Fibroblast of mammary gland (primary cell): Measurements from ENCODE around the gene PTPRN2.

ENCODE experiments used
- DNase-seq: peaks from one replicate; pipeline ENCODE4 v3.0.0-alpha.2; 2010; ENCODE audit warnings: low read depth
- H3K4me3 ChIP-seq: 2 replicates; pipeline ENCODE4 v1.5.1; 2011; ENCODE audit warnings: low read depth, mild to moderate bottlenecking, low read length, moderate library complexity; ENCODE audit not compliant: control insufficient read depth
- CTCF ChIP-seq: conservative IDR thresholded peaks from 2 replicates; pipeline ENCODE4 v1.5.1; 2011; ENCODE audit warnings: low read depth, low read length, inconsistent platforms; ENCODE audit not compliant: control insufficient read depth, insufficient read depth

Gene PTPRN2

GRCh38 chr7:157715071-157715937 lies 872.3 kb downstream of the PTPRN2 start:
- H3K4me3 ChIP-seq, result no peak overlapping the region
- no peak for TF ChIP-seq CTCF
- DNase-seq, result no peak

GRCh38 chr7:157714166-157715070 lies 873.2 kb downstream of the PTPRN2 start:
- TF ChIP-seq CTCF, result no peak
- no peak overlapping the region for H3K4me3 ChIP-seq
- no peak for DNase-seq

GRCh38 chr7:157713591-157713990 lies 874.0 kb downstream of the PTPRN2 start:
- no peak overlapping the region for H3K4me3 ChIP-seq
- TF ChIP-seq CTCF, result no peak
- no peak for DNase-seq

- TF ChIP-seq CTCF, result no peak
These were observed 874.9 kb downstream of the PTPRN2 start for GRCh38 chr7:157712666-157713235.

GRCh38 chr7:157711353-157711888 lies 876.2 kb downstream of the PTPRN2 start:
- DNase-seq, result no peak
- H3K4me3 ChIP-seq, result no peak overlapping the region
- no peak for TF ChIP-seq CTCF

More at GRCh38 chr7:157712666-157713235, 874.9 kb downstream of the PTPRN2 start:
- H3K4me3 ChIP-seq, result no peak overlapping the region
- DNase-seq, result no peak

GRCh38 chr7:157710396-157710795 lies 877.2 kb downstream of the PTPRN2 start:
- no peak for TF ChIP-seq CTCF
- H3K4me3 ChIP-seq, result no peak overlapping the region
- no peak for DNase-seq
